NCI-H2196 (cell line): Measurements from ENCODE around the gene TM7SF3.
A peak's percentile ranks its signal among the peaks of the same experiment; 100 is the strongest.
"Not testable (repeated sequence)": the region's sequence is repeated elsewhere in the genome, so short reads cannot be mapped to it uniquely, and the experiment has no call there.

ENCODE experiments used
- DNase-seq: peaks from one replicate; lab custom pipeline; 2025; ENCODE audit not compliant: unreplicated experiment; lab: John Stamatoyannopoulos, UW

TM7SF3 gene

DNA sequence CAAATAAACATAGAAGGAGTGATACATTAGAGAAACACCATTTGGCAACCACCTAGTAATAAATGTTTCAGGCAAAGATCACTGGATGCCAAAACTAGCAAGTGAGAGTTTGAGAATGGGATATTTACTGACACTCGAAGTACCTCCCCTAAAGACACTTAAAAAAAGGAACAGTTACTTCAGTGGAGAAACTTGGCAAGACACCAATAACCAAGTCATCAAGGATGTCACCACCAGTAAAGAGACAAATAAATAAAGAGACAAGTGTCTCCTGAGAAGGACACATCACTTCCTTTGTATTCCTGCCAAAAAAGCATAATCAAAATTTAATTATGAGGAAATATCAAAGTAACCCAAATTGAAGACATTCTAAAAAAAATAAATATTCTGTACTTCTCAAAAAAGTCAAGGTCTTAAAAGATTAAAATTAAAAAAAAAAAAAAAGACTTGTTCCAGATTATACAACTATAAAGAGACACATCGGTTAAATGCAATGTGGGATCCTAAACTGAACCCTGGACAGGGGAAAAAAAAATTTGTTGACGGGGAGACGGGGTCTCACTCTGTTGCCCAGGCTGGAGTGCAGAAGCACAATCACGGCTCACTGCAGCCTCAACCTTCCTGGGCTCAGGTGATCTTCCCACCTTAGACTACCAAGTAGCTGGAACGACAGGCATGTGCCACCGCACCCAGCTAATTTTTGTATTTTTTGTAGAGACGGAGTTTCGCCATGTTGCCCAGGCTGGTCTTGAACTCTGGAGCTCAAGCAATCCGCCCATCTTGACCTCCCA, 26.4 kb downstream of the TM7SF3 start:
- DNase-seq: peak; percentile 83

DNA sequence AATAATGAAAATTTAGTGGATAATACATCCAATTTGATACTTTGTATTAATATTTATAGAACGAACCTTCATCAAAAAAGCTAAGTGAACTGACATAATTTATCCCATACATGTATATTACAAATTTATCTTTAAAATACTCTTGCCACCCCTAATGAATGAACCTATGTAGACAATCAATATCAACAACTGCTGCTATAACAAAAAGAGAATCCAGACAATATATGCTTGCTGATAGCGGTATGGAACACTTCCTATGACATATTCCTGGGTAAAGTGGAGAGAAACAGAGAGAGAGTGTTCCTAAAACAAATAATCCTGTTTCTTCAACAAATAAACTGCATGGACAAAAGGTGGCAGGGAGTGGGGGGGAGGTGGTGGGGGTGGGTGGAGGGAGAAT, 31.3 kb downstream of the TM7SF3 start:
- no peak for DNase-seq

DNA sequence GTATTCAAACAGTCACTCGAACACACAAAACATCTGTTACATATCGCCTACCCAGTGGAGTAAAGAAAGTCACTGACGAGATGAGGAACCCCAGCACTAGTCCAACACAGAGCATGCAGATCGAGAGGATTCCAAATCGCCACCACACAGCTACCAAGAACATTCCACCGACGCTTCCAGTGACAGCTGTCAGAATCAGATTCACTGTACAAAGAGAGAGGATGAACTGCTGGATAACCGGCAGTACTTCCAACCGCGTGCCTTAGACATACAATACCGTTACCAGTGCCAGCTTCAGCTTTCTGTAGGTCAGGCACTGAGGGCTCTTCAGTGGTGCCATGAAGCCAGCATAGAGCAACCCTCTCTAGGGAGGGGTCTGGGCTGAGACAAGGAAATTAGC, 34.5 kb downstream of the TM7SF3 start:
- no peak for DNase-seq

DNA sequence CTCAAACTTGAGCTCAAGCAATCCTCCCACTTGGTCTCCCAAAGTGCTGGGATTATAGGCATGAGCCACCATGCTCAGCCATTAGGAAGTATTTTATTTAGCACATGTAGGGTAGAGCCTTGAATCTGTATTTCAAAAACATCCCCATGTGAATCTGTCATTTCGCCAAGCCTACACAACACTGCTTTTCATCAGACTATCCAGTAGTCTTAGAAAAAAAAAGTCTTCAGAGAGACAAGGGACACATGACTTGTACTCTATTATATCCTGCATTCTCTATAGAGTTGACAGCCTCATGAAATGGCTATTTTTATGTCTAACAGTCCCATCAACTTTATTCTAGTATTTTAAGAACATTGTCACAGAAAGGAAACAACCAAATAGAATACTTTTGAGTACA, 35.4 kb downstream of the TM7SF3 start:
- no peak for DNase-seq

DNA sequence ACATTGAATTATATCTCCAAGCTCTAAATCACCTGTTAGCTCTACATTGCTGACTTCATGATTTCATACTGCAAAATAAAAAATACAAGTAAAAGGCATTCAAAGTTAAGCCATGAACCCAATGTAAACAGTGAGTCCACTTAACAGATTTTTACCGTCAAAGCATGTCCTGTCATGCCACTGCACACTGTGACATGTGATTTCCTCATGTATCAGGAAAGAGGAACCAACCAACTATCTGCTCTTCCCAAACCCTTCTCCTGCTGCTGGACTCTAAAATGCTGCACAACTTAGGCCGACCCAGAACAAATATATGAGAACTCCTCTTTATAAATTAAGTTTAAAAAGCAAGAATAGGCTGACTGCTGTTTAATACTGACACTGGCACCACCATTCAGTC, 37.5 kb downstream of the TM7SF3 start:
- no peak for DNase-seq

DNA sequence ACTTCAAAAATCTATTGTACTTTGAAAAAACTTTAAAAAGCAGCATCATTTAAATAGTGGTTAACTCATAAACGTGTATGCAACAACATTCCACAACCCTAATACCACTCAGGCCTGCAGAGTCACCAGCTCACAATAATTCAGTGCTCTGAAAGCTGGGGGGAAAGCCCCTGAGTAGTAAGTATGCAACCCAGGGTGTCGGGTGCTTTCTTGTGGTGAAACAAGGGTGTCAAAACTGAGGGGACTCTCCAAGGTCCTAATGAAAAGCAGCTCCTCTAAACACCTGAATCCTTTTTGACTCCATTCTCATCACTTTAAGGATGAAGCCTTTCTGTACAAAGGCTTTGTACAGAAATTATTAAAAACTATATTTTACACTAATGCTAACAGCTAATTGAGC, 42.2 kb downstream of the TM7SF3 start:
- DNase-seq: no peak

DNA sequence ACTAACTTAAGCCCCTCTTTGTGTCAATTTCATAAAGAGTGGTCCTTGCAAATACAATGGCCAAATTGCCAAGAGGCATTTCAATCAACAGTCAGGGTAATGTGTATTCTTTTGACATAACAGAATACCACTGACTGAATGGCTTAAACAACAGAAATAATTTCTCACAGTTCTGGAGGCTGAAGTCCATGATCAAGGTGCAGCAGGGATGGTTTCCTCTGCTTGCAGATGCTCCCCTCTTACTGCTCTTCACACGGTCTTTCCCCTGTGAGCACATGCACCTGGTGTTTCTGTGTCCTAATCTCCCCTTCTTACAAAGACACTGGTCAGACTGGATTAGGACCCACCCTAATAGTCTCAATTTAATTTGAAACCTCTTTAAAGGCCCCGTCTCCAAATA, 44.0 kb downstream of the TM7SF3 start:
- no peak for DNase-seq

DNA sequence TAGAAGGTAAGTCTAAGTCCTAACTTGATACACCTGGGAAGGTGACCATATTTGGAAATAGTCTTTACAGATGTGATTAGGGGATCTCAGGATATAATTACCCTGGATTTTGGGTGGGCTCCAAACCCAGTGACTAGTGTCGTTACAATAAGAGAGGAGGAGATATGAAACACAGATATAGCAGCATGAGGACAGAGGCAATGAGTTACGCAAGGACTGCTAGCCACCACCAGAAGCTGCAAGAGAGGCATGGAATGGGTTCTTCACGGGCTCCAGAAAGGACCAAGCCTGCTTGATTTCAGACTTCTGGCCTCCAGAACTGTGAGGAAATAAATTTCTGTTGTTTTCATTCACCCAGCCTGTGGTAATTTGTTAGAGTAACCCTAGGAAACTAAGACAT, 47.3 kb downstream of the TM7SF3 start:
- DNase-seq: no peak

DNA sequence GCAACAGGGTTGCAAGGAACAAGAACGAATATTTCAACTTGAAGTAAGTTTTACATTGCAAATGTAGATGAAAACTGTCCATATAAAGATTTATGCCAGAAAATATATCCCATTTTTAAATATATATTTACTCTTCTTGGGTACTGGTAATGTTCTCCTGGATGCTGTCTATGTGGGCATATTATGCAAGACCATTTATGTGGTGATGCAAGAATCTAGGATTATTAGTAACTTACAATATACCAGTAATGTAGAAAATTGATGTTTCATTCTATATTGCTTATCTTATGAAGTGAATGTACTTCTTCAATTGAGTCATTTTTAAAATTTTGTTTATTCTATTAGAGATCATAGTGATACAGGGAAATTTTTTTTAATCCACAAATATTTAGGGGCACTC, 50.8 kb downstream of the TM7SF3 start:
- no peak for DNase-seq

DNA sequence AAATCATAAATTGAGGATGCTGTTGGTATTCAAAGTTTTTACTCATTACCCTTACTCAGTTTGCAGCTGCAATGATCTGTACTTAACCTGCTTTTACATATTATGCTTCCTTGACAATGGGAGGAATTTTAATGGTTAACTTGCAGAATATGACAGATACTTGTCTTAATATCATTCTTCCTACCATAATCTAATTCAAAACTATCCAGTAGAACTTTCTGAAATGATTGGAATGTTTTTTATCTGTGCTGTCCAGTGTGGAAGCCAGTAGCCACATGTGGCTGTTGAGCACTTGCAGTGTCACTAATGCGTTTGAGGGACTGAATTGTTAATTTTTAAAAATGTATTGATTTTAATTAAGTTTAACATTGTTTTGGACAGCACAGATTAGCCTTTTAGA, 52.4 kb downstream of the TM7SF3 start:
- DNase-seq: no peak

DNA sequence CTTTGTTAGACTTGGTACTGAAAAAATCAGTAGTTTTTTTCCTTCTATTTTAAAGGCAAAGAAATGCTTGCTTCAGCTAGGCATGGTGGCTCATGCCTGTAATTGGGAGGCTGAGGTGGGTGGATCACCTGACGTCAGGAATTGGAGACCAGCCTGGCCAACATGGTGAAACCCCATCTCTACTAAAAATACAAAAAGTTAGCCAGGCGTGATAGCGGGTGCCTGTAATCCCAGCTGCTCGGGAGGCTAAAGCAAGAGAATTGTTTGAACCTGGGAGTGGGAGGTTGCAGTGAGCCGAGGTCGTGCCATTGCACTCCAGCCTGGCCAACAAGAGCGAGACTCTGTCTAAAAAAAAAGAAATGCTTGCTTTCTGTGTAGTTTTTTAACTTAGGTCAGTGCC, 52.8 kb downstream of the TM7SF3 start:
- not testable (repeated sequence) for DNase-seq

DNA sequence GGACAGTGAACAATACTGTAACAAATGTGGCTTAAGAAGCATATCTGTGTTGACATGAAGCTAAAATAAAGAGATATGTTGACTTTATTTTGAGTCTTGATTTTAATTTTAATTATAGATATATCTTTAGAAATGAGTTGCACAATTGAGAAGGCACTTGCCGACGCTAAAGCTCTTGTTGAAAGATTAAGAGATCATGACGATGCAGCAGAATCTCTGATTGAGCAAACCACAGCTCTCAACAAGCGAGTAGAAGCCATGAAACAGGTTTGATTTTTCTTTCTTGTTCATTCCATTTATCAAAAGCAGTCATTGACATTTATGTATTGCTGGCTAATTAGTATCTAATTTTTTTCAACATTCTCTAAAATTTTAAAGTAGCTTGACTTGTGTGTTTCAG, 60.2 kb downstream of the TM7SF3 start:
- no peak for DNase-seq

DNA sequence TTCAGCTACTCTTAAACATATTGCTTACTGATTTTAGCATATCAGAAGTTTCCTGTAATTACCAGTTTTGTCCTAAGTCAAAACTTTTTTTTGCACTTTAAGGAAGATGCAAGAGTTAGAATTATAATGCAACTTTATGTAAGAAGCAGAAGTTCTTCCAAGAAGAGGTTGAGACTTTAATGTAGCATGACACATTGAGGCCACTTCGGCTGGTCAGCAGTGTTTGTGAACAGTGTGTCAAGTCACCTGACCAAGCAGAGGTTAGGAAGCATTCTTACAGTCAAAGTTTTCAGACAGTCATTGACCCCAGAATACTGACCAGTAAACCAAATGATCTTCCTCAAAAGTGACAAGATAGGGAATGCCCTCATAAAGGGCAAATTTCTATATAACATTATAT, 60.7 kb downstream of the TM7SF3 start:
- DNase-seq: no peak

DNA sequence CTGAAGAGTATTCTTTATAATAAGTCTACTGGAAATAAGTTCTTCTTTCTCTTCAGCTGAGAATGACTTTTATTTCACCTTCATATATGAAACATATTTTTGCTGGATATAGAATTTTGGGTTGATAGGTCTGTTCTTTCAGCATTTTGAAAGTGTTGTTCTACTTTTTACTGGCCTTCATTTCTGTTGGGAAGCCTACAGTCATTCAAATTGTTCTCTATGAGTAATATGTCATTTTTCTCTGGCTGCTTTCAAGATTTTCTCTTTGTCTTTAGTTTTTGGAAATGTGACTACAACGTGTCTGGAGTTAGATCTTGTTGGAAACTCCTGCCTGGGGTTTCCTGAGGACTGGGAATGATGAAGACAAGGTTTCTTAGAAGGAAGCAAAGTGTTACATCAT, 65.9 kb downstream of the TM7SF3 start:
- no peak for DNase-seq

DNA sequence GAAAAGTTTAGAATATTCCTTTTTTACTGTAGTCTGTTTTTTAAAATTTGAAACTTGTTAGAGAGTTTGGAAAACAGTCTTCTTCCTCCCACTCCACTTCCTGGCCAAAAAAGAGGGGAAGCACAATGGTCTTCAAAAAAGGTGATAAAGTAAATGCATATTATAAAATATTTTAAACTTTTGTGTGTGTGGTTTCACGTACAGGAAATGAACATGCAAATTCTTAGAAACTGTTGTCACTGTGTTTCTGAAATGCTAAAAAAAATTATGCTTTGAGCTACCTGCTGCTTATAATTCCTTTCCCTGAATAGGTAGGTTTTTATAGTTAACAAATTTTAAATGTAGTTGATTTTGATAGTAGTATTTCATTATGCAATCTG, 73.0 kb downstream of the TM7SF3 start:
- DNase-seq: no peak

DNA sequence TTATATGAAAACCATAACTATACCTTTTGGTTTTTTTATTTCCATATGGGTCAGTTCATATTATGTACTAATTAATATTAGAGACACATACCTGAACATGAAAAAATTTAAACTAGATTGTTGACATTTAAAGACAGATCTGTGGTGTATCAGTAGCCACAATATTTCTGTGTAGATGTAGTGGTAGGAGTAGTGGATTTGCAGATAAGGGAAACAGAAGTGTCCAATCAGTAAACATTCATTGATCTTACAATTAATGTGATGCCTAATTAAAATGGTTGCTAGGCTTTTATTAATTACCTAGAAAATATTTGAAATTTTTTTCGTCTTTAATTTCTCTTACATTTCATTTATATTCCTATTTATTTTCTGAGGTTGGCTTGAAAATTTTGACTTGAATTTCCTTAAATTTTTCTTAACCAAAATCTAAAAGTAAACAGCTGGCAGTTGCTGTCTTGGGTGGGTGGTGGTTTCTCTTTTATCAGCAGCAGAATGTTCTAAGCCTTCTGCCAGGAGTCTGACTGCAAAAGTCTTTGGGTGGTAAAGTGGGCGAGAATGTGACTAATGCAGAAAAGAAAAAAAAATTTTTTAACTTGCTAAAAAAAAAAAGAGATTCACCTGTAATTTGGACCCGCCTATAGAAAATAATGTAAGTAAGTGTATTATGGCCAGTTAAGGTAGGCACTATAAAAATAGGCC, 73.5 kb downstream of the TM7SF3 start:
- no peak for DNase-seq

DNA sequence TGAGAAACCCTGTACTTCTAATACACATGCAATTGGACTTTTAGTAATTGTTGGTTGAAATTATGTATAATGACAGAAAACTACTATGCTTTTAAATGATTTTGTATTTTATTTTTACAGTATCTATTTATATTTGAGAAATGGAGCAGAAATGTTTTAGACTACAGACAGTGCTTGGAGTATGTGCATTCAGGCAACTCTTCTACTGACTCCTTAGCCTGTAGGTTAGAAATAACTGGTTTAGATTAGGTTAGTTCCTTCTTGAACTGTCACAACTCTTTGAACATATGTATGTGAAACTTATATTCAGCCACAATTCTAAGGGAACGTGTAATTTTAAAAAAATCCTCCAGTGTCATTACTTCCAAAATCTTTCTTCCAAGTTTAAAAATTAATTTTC, 74.2 kb downstream of the TM7SF3 start:
- no peak for DNase-seq

DNA sequence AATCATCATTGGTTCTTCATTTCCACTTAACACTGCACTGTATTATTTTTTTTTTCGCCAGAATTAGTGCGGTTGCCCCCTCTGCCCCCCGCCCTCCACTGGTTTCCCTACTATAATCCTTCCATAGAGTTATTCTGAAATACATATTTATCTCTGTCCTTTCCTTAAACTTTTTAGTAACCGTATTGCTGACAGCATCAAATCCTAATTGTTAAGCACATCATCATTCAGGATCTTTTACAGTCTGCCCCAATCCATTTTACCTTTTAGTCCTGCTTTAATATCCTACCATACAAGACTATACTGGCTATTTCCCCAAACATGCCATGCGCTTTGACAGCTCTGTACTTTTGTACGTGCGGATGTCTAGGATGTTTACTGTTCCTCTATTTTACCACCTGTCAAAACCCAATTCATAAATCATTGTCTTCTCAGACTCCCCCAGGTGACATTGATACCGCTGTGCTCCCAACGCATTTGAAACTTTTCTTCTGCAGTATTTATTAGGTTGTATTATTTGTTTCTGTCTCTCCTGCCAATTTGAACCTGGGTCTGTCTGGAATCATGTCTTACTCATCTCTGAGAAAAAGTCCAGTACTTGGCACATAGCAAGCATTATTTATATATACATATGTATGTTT, 74.9 kb downstream of the TM7SF3 start:
- no peak for DNase-seq

DNA sequence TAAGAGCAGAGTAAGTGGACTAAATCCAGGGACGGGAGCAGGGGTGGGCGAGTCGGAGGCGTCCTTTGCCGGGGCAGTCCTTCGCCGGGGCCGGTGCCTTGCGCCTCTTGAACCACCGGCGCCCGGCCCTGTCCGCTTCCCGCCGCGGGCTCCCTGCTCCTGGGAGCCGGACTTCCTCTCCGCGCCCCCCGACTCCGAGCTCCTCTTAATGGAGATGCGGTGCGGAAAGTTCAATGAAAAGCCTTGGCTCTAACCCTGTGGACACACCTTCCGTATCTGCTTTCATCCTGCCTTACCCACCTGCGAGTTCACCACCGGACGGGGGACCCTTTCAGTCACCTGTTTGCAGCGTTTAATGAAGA, 75.5 kb downstream of the TM7SF3 start:
- no peak for DNase-seq

DNA sequence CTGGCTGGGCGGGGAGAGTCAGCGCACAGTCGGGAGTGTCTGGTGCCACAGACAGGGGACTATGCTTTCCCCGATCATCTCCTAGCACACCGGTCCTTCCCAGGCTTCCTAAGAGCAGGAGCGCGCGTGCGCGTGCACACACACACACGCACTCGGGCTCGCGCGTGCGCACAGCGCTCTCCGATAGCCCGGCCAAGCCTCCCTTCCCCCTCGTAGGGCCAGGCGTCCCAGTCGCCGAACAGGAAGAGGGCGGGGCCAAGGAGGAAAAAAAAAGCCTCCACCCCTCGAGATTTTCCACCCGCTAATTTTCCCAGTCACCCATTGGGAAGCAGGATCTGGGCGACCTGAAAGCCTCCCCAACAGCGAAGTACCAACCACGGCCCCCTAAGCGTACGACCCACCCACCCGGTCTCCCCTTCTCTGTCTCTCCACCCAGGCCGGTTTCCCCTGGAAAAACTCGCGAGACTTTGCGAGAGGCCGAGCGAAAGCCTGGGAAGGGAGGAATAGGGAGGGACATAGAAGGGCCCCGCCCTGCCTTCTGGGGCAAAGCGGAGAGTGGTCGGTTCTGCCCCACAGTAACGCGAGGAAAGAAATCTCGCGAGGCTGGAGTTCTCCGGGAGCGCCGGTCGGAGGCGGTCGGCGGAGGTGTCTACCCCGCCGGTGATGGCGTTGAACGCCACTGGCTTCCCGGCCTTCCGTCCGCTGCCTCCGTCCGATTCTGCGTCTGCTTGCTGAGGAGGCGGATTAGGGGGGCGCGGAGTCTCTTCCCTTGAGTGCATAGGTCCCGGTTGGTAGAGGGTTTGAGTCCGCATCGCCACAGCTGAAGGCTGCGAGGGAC, 76.1 kb downstream of the TM7SF3 start, which contains the start of the genes FGFR1OP2 and INTS13:
TSS of gene FGFR1OP2 (plus strand) at position 608 of the 838 bp plus-strand sequence. CDS start 15,689 bp downstream, outside the sequence.
TSS of gene INTS13 (minus strand) at position 119 of the 838 bp plus-strand sequence. CDS start 1,178 bp downstream, outside the sequence.
- peak; percentile 100 for DNase-seq

DNA sequence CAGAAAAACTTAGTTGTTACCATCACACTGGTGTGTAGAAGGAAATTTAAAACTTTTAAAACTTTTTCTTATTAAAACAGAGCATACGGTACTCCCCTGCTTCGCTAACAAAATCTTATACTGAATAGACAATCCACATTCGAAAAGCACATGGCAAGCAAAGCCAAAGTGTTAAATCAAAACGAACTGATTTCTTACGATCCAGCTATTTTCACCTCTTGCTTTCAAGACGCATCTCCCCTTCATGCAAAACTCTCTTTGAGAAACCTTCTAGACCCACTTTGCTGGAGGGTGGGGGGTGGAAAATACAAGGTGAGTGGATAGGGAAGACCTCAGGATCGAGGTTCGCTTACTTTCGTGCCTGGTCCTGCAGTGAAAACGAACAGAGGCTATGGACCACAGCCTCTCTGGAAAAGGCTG, 76.7 kb downstream of the TM7SF3 start:
- no peak for DNase-seq
